ENCODE results near the gene PLG.
"Not testable (repeated sequence)": the region's sequence is repeated elsewhere in the genome, so short reads cannot be mapped to it uniquely, and the experiment has no call there.

The PLG gene

GRCh38 chr6:160704688-160705087 is 2.6 kb downstream of the PLG start:
- not testable (repeated sequence) for DNase-seq (ENCODE audit: low read depth)

DNA sequence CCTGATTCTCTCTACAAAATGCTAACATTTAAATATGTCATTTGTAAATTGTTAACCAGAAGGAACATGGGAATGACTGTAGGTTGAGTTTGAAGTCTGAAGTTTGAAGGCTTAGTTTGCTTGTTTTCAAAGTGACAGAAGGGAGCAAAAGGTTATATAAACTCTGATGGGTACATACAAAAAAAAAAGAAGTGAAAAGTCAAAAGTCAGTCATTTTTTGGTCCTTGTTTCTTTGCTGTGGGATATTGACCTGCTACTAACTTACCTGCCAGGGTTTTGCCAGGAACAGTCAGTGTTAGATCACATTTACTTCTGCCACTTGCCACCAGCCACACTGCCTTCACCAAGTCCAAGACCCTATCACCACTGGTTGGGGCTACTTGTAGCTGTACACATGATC is 6.9 kb downstream of the PLG start:
- DNase-seq (ENCODE audit: low read depth): not testable (repeated sequence)

- no peak for DNase-seq (ENCODE audit: low read depth)
Measured at GRCh38 chr6:160714731-160715316, 12.8 kb downstream of the PLG start.

DNA sequence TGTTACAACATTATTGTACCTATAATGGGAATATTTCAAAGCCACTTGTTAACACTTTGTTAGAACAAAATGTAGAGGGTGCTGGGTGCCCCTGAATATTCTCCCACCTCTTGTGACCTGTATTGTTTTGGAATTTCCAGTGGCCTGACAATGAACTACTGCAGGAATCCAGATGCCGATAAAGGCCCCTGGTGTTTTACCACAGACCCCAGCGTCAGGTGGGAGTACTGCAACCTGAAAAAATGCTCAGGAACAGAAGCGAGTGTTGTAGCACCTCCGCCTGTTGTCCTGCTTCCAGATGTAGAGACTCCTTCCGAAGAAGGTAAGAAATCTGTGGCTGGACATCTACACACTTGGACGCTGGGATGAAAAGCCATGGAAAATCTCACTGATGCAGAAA is 28.9 kb downstream of the PLG start:
- no peak for DNase-seq (ENCODE audit: low read depth)

DNA sequence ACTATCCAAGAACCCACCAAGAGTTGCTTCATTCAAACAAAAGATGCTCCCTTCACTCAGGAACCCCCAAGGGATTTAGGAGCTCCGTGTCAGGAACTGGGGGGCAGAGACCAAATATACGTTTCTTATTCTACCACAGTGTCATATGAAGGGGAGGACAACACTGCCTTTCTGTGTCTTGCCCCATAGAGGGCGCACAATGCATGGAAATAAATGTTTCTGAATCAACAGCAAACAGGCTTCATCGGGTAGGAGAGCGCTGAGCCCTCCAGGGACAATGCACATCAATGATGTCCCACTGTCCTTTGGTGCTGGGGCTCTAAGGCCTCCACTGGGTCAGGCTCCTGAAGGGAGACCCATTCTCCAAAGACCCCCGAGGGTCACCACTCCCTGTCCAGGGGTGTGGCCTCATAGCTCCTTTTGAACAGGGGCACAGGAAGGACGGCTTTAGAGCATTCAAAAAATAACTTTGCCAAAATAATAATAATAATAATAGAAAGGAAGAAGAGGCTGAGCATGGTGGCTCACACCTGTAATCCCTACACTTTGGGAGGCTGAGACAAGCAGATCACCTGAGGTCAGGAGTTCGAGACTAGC is 31.1 kb downstream of the PLG start:
- no peak for DNase-seq (ENCODE audit: low read depth)

- no peak for DNase-seq (ENCODE audit: low read depth)
Measured at GRCh38 chr6:160734627-160735026, 32.6 kb downstream of the PLG start.

DNA sequence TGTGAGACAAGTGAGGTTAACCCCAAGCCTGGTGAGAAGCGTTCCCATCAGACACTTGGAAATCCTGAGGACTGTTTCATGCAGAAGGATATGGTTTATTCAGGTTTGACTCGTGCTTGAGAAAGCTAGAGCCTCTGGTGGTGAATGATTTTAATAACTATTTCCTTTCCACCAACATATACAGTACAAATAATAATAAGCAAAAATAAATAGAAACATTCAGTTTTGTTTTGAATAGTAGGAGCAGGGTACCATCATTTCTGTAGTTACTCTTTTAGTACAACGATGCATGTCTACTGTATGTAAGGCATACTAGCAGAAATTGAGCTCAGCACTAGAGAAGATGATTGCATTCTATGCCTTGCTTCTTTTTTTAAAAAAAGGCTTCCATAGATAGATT is 33.5 kb downstream of the PLG start:
- DNase-seq (ENCODE audit: low read depth): no peak

- DNase-seq (ENCODE audit: low read depth): no peak
Measured at GRCh38 chr6:160737934-160738333, 35.9 kb downstream of the PLG start.

GRCh38 chr6:160739955-160740354 is 37.9 kb downstream of the PLG start:
- DNase-seq (ENCODE audit: low read depth): no peak

- DNase-seq (ENCODE audit: low read depth): not testable (repeated sequence)
Measured at GRCh38 chr6:160741012-160741411, 39.0 kb downstream of the PLG start.

GRCh38 chr6:160742090-160742489 is 40.0 kb downstream of the PLG start:
- no peak for DNase-seq (ENCODE audit: low read depth)

- DNase-seq (ENCODE audit: low read depth): no peak
Measured at GRCh38 chr6:160750276-160750689, 48.2 kb downstream of the PLG start.

- DNase-seq (ENCODE audit: low read depth): not testable (repeated sequence)
Measured at GRCh38 chr6:160753211-160753610, 51.2 kb downstream of the PLG start.

DNA sequence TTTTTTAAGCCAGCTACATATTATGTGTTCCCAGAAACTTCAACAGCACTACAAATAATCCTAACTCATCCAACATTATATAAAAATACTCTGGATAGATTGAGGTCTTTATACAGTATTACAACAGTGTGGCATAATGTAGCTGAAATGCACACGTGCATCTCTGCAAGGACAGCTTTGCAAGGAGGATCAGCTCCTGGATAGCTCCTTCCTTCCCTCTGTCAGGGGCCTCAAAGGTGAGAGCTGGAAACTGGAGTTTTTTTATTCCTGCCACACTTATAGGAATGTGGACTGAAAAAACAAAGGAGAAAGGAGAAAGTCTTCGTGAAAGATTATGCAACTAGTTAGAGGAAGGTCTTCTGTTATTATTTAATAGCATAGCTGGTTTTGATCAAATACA is 53.1 kb downstream of the PLG start:
- no peak for DNase-seq (ENCODE audit: low read depth)

DNA sequence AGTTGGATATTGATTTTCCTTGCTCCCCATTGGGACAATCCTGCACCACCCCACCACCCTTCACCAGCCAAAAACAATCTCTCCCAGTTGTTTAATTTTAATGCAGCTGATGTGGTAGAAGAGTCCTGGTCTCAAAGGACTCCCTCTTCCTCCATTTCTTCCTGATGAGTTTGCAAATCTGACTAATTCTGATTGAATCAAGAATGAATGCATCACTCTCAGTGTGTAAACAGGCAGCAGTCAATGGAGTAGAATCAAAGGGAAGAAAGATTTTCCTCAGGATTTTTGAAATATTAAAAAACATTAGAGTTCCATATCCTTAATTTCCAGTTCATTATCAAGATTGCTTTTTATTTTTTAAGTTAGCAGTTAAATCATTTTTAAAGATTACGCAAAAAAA is 54.0 kb downstream of the PLG start:
- no peak for DNase-seq (ENCODE audit: low read depth)

GRCh38 chr6:160756871-160757270 is 54.8 kb downstream of the PLG start:
- no peak for DNase-seq (ENCODE audit: low read depth)

GRCh38 chr6:160764847-160765246 is 62.8 kb downstream of the PLG start:
- DNase-seq (ENCODE audit: low read depth): no peak

DNA sequence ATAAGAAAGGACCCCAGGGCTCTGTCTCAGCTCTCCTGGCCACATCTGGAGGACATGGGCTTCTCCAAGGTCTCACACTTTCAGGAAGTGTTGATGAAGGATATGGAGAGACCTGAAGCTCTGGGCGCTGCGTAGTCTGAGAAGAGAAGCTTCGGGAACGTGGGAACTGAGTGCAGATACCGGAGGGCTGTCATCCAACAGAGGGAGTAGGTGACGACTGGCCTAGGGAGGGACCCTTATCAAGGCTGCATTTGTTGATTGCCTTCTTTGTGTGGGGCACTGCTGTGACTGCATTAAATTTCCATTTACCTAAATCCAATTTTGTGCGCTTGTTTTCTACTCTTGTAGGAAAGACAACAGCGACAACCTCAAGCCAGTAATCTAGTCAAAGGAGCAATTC is 63.4 kb downstream of the PLG start:
- DNase-seq (ENCODE audit: low read depth): no peak

GRCh38 chr6:160766657-160766988 is 64.6 kb downstream of the PLG start:
- no peak for DNase-seq (ENCODE audit: low read depth)

GRCh38 chr6:160766989-160767646 is 65.1 kb downstream of the PLG start:
- DNase-seq (ENCODE audit: low read depth): peak; percentile 10

DNA sequence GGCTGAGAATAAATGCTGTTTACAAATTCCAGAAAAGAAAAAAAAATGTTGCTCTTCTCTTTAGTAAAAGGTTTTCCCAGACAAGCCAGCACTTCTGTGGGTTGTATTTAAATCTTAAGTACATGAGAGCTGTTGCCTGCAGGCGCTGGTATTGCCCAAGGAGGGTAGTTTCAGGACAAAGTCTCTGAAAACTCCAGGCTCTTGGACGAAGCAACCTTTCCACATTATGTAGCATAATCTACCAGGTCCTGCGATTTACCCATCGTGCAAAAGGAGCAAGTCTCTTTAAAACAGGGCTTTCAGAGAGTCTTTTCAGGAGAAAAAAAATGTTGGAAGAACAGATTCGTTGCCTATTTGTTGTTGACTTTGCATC is 65.6 kb downstream of the PLG start:
- no peak for DNase-seq (ENCODE audit: low read depth)

- no peak for DNase-seq (ENCODE audit: low read depth)
Measured at GRCh38 chr6:160768101-160768500, 66.1 kb downstream of the PLG start.

GRCh38 chr6:160774399-160774798 is 72.4 kb downstream of the PLG start:
- no peak for DNase-seq (ENCODE audit: low read depth)
